Spleen (tissue), 11 donors: ENCODE measurements around the gene HCN3. TPM values are rescaled to one million over a fixed set of nuclear protein-coding genes. Genes with fewer than 3 reads are reported as not detected.

Source experiments
- DNase-seq: peaks from one replicate; pipeline ENCODE4 v3.0.0-alpha.2; 2020
- H3K27ac ChIP-seq, 8 donors: fragments of 200-600 bp; sonication (generic) in 7 of 8; 1 replicate in 4 of 8; 2 replicates in 4 of 8; pipeline versions ENCODE4 v1.5.0 to v1.8.0; 2016 to 2021; ENCODE audit warnings: inconsistent platforms in 4 of 8, mild to moderate bottlenecking in 4 of 8, moderate library complexity in 1 of 8
- H3K27me3 ChIP-seq, 7 donors: fragments of 200-600 bp; sonication (generic) in 6 of 7; replicated peaks in 1 of 7; 1 replicate in 4 of 7; 2 replicates in 3 of 7; pipeline versions ENCODE4 v1.5.0 to v1.8.0; 2016 to 2021; ENCODE audit warnings: inconsistent platforms in 3 of 7, mild to moderate bottlenecking in 1 of 7
- H3K36me3 ChIP-seq, 6 donors: fragments of 200-600 bp; sonication (generic) in 5 of 6; 1 replicate in 4 of 6; 2 replicates in 2 of 6; pipeline versions ENCODE4 v1.5.0 to v1.8.0; 2016 to 2021; ENCODE audit warnings: inconsistent platforms in 2 of 6
- H3K4me1 ChIP-seq, 6 donors: fragments of 200-600 bp; sonication (generic) in 5 of 6; 1 replicate in 3 of 6; 2 replicates in 3 of 6; pipeline versions ENCODE4 v1.5.0 to v1.8.0; 2016 to 2021; ENCODE audit warnings: inconsistent platforms in 3 of 6
- H3K4me3 ChIP-seq, 8 donors: fragments of 200-600 bp; sonication (generic) in 7 of 8; 1 replicate in 4 of 8; 2 replicates in 4 of 8; pipeline versions ENCODE4 v1.5.0 to v1.8.0; 2016 to 2021; ENCODE audit warnings: inconsistent platforms in 4 of 8, mild to moderate bottlenecking in 4 of 8, moderate library complexity in 2 of 8
- H3K9me3 ChIP-seq, 8 donors: fragments of 200-600 bp; sonication (generic) in 7 of 8; 1 replicate in 4 of 8; 2 replicates in 4 of 8; pipeline versions ENCODE4 v1.5.0 to v1.8.0; 2016 to 2021; ENCODE audit warnings: inconsistent platforms in 4 of 8
- POLR2A ChIP-seq, 3 donors: fragments of 450-650 bp; IDR thresholded peaks; one replicate each; pipeline ENCODE4 v1.5.1; 2017; ENCODE audit warnings: antibody characterized with exemption in 3 of 3, mild to moderate bottlenecking in 1 of 3
- POLR2AphosphoS5 ChIP-seq, 3 donors: sonication (generic); formaldehyde crosslinking; IDR thresholded peaks; one replicate each; pipeline ENCODE4 v1.5.1; 2017; ENCODE audit warnings: antibody characterized with exemption in 3 of 3
- WGBS, 5 donors: extraction: QIAGEN DNeasy Blood & Tissue Kit in 3 of 5; methylation state at CpG; one replicate each; pipeline versions ENCODE4 v1.1.5 to v1.1.7; 2013 to 2018; 5-methylcytosine and 5-hydroxymethylcytosine counted together
- intact Hi-C: fragments of 100-400 bp; cut with DNase I; formaldehyde crosslinking; loops from one replicate; pipeline ENCODE4 v1.15.0; 2023; ENCODE audit warnings: low total_unique reads
- polyA plus RNA-seq, 3 donors: library from polyadenylated mRNA; stranded (reverse); fragments of 200-250 nt; gene quantifications; one replicate each; pipeline ENCODE4 v1.2.1, GENCODE V29; 2013
- total RNA-seq, 7 donors: library from RNA; depleted of rRNA in 3 of 7; stranded (reverse); fragments of >200 nt in 3 of 7; fragmentation: NEBNext Ultra II Directional in 4 of 7; extraction: Animal tissue kit (Norgen Biotek cat#: 25700) in 4 of 7; gene quantifications; one replicate each; pipeline versions ENCODE4 v1.1.0 to v1.2.1, GENCODE V29; 2016 to 2021
- TF ChIP-seq, protein P1 (sequence below), 11 experiments: fragments of 200-600 bp in 7 of 11; fragments of 450-650 bp in 4 of 11; sonication (generic) in 4 of 11; IDR thresholded peaks in 8 of 11; conservative IDR thresholded peaks in 3 of 11; 1 replicate in 7 of 11; 2 replicates in 4 of 11; pipeline versions ENCODE4 v1.4.0 to v1.8.0; 2016 to 2021; ENCODE audit warnings: antibody characterized with exemption in 11 of 11, inconsistent platforms in 4 of 11, mild to moderate bottlenecking in 1 of 11
- donor health status: healthy with polysubstance abuse.
- donor health status: DM: no; HTN: no; CAD: no; lungs with moderate emphysema.
- donor health status: DM: no; HTN: no; CAD: no.
- donor health status: Bipolar disorder and iron deficiency.
- donor health status: healthy.
- donor health status: DM: no; HTN: no; CAD: no.
- donor health status: DM: yes; HTN: yes; CAD: no.

HCN3 gene
- total and polyA plus RNA-seq, 10 donors: 0.65 to 3.3 (median 1.5) TPM

- Histone ChIP-seq H3K9me3 (no peaks in the 10 kb centered on the region), H3K4me1 (peaks cover 15 to 38% (median 27%) of the 10 kb centered on the region in 6 donors), H3K27me3 (no peaks in the 10 kb centered on the region), H3K36me3 (peaks cover 5 to 80% (median 56%) of the 10 kb centered on the region in 6 donors), H3K4me3 (peak within 1 kb of the TSS; percentile 62 to 99 (median 88)), H3K27ac (peak within 1 kb of the TSS; percentile 79 to 94 (median 88))
- 0 to 1% (median 0%) methylated on average over 28 to 47 of the region's 47 CpGs for WGBS, 5 donors
- peak; percentile 96 for DNase-seq
- TF ChIP-seq POLR2A (IDR thresholded peaks at IDR 0.05) (peak in 1 of 3 donors; percentile 73), POLR2AphosphoS5 (IDR thresholded peaks at IDR 0.05) (peak; percentile 94 to 98 (median 96))
- TF ChIP-seq, protein P1, sequence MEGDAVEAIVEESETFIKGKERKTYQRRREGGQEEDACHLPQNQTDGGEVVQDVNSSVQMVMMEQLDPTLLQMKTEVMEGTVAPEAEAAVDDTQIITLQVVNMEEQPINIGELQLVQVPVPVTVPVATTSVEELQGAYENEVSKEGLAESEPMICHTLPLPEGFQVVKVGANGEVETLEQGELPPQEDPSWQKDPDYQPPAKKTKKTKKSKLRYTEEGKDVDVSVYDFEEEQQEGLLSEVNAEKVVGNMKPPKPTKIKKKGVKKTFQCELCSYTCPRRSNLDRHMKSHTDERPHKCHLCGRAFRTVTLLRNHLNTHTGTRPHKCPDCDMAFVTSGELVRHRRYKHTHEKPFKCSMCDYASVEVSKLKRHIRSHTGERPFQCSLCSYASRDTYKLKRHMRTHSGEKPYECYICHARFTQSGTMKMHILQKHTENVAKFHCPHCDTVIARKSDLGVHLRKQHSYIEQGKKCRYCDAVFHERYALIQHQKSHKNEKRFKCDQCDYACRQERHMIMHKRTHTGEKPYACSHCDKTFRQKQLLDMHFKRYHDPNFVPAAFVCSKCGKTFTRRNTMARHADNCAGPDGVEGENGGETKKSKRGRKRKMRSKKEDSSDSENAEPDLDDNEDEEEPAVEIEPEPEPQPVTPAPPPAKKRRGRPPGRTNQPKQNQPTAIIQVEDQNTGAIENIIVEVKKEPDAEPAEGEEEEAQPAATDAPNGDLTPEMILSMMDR (IDR thresholded peaks at IDR 0.05 in 8 of 11, conservative IDR thresholded peaks at IDR 0.05 in 3 of 11): no peak
- intact Hi-C loops: no loop called here
These were observed 15.2 kb upstream of the HCN3 start, which contains the start of gene SCAMP3 for GRCh38 chr1:155261852-155262673. SCAMP3 (minus strand) TSS chr1:155262360; CDS start chr1:155262151, 209 bp downstream.

GRCh38 chr1:155263067-155263466 is 14.2 kb upstream of the HCN3 start:
- peak overlapping the region in 1 of 8 donors; percentile 99 for H3K4me3 ChIP-seq
- TF ChIP-seq, protein P1 (IDR thresholded peaks at IDR 0.05 in 8 of 11, conservative IDR thresholded peaks at IDR 0.05 in 3 of 11): no peak
- peak; percentile 8 to 38 (median 35) for TF ChIP-seq POLR2AphosphoS5 (IDR thresholded peaks at IDR 0.05)
- TF ChIP-seq POLR2A (IDR thresholded peaks at IDR 0.05): no peak
- intact Hi-C loops: no loop called here
- DNase-seq: peak; percentile 75
- no peaks in the 10 kb centered on the region for H3K27me3 ChIP-seq
- peak overlapping the region in 4 of 8 donors; percentile 88 to 94 (median 88) for H3K27ac ChIP-seq
- H3K4me1 ChIP-seq: peaks cover 15 to 38% (median 27%) of the 10 kb centered on the region in 6 donors
- H3K36me3 ChIP-seq: peaks cover 5 to 80% (median 58%) of the 10 kb centered on the region in 6 donors
- WGBS, 5 donors: 78 to 92% (median 87%) methylated on average over 11 of the region's 11 CpGs
- no peaks in the 10 kb centered on the region for H3K9me3 ChIP-seq

DNA sequence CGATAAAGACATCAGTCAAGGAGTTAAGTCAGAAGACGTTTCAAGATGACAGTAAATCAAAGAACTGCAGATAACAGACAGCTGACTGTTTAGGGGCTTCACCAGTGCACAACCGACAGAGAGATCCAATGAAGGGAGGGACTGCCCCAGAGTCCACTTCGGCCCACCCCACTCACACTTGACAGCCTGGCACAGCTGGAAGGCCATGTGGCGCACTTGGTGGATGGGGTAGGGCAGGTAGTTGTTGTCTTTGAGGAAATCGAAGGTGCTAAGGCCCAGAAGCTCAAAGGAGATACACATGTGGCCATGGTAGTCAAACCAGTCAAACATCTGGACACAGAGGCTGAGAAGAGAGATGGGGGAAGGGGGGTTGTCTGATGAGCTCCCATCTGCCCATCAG is 10.7 kb upstream of the HCN3 start:
- H3K4me3 ChIP-seq: no peak overlapping the region
- DNase-seq: peak; percentile 64
- 79 to 93% (median 91%) methylated on average over 6 of the region's 6 CpGs for WGBS, 5 donors
- no peaks in the 10 kb centered on the region for H3K9me3 ChIP-seq
- TF ChIP-seq POLR2AphosphoS5 (IDR thresholded peaks at IDR 0.05): no peak
- TF ChIP-seq POLR2A (IDR thresholded peaks at IDR 0.05): no peak
- TF ChIP-seq, protein P1 (IDR thresholded peaks at IDR 0.05 in 8 of 11, conservative IDR thresholded peaks at IDR 0.05 in 3 of 11): no peak
- H3K27ac ChIP-seq: no peak overlapping the region
- intact Hi-C loops: no loop called here
- H3K36me3 ChIP-seq: peaks cover 15 to 89% (median 82%) of the 10 kb centered on the region in 6 donors
- H3K4me1 ChIP-seq: peaks cover 4 to 30% (median 23%) of the 10 kb centered on the region in 6 donors
- no peaks in the 10 kb centered on the region for H3K27me3 ChIP-seq

DNA sequence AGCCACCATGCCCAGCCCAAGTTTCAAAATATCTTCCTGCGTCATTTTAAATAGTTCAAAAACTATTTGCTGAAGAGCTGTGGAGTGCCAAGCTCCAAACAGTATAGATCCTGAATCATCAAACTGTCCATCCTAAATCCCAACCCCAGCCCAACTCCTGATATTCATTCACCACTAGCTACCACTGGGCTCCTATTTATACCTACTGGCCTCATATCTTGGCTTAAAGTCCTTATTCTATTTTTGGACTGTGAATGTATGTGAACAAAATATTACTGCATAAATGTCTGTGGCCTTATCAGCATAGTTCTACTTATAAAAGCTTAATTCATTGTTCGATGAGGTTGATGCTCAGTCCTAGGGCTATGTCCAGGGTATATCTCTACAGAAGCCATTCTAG is 9.9 kb upstream of the HCN3 start:
- Histone ChIP-seq H3K27ac (no peak overlapping the region), H3K9me3 (no peaks in the 10 kb centered on the region), H3K36me3 (peaks cover 15 to 95% (median 82%) of the 10 kb centered on the region in 6 donors), H3K27me3 (no peaks in the 10 kb centered on the region), H3K4me3 (no peak overlapping the region), H3K4me1 (peaks cover 8 to 31% (median 26%) of the 10 kb centered on the region in 6 donors)
- intact Hi-C loops: no loop called here
- TF ChIP-seq POLR2A (IDR thresholded peaks at IDR 0.05) (no peak), POLR2AphosphoS5 (IDR thresholded peaks at IDR 0.05) (no peak)
- TF ChIP-seq, protein P1 (IDR thresholded peaks at IDR 0.05 in 8 of 11, conservative IDR thresholded peaks at IDR 0.05 in 3 of 11): no peak
- WGBS, 5 donors: 92 to 100% (median 96%) methylated on average over 2 of the region's 2 CpGs
- DNase-seq: no peak
